HL-60/S4 treated with retinoic acid at 250 ng/mL for 4 days and 3 days (cell line): ENCODE data around the gene C10orf105.

Experiments
- in situ Hi-C: fragments of 300-500 bp; cut with MboI; formaldehyde crosslinking; loops from 2 replicates; pipeline ENCODE4 v1.7.0; 2022; ENCODE audit warnings: low sequenced_read_pairs

Gene C10orf105

GRCh38 chr10:71739358-71739900 is 19.9 kb upstream of the C10orf105 start:
- in situ Hi-C loops: no loop called here

DNA sequence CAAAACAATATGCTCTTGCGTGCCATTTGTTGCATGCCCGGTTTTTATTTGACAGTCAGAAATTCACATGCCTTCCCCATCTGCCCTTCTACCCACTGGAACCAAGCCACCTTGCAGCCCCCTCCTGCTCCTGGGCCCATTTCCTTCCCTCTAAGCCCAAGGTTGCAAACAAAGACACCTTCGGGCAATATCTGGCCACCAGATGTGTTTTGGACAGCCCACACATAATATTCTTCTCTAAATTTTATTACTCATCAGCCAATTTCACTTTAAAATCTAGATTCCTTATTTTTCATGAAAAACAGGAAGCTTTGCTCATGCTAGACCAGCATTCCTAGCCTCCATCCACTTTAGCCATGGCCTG is 18.2 kb upstream of the C10orf105 start:
- in situ Hi-C loops: no loop called here

DNA sequence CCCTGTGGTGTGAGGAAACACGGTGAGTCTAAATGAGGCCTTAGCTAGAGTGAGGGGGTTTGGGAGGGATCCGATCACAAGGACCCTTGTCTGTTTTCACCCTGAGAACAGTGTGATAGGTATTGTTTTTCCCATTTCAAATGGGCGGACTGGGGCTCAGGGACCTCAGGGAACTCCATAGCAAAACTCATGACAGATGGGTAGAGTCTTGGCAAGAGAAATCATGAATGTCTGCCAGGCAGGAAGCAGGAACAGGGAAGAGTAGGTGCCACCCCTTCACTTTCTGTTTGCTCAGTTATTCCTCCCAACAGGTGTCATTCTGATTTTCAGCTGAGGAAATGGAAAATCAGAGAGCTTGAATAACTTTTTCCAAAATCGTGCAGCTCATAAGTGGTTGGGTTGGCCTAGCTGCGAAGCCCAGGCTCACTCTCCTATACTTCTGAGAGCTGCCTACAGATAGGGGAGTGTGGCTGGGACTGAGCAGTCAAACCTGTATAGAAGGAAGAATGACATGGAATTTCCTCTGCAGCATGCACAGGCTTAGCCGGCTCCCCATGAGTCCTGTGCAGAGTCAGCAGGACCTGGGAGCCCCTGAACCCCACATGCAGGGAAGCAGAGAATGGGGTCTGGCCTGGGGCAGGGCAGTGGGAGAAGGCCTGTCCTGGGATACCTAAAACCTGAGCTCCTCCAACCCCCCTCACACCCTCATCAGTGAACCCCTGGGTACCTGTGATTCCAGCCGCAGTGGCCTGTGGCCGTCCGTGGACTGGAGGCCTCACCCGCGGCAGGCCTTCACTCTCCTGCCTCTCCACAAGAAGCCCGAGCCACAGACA is 17.6 kb upstream of the C10orf105 start:
- in situ Hi-C loops: no loop called here

DNA sequence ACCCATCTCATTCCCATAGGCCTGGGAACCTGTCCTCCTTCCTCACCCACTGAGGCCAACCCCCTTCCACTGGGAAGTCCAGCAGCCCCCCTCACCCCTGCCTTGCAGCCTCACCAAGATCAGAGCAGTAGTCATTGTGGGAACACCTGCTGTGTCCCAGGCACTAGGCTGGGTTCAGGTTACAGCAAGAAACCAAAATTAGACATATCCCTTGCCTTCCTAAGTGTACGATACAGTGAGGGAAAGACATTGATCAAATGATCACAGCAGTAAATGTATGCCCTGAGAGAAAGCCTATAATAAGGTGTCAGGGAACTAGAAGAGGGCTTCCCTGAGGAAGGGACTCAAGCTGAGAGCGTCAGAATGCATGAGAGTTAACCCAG is 17.0 kb upstream of the C10orf105 start:
- in situ Hi-C loops: no loop called here

GRCh38 chr10:71735709-71736569 is 16.4 kb upstream of the C10orf105 start:
- in situ Hi-C loops: no loop called here

DNA sequence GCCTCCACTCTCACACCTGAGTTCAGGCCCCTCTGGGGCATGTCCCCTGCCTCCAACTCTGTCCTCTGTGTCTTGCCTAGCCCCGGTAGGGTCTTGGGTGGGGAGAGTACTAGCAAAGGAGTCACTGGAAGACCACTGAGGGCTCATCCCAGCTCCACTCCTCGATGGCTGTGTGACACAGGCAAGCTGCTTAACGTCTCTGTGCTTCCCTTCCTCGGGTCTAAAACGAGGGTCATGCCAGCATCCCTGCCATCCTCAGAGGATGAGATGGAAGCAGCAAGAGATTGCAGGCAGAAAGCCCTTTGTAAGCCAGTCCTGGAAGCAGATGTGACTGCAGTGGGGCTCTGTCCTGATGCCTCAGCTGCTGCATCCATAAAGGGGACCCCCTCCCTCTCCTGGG is 15.2 kb upstream of the C10orf105 start:
- in situ Hi-C loops: no loop called here

DNA sequence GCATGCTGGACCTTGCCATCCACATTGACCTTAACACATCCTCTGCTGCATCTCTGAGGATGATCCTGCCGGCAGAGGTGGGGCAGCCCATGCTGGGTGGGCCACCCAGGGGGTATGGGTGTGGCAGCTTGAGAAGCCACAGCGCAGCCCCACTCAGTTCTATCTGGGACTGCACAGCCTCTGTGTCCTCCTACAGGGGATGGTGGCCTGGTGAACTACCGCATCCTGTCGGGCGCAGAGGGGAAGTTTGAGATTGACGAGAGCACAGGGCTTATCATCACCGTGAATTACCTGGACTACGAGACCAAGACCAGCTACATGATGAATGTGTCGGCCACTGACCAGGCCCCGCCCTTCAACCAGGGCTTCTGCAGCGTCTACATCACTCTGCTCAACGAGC is 12.2 kb upstream of the C10orf105 start:
- in situ Hi-C loops: no loop called here

DNA sequence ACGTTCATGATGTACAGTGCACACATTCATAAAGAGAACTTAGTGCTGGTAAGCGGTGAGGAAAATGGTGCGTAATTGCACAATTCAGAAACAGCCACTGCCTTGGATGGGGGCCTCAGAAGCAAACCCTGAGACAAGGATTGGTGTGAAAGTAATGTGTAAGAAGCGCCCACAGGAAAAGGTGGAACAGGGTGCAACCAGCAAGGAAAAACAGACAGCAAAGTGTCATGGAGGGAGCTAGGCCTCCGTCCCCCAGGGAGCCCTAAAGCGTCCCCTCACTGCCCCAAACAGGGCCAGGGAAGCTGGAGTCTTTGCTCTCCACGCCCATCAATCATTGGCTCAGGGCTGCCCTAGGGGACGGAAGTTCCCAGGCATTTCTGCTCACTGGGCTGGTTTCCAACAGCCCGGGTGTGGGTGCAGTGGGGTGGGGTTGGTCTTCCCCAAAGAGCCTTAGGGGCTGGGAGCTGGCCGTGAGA is 9.6 kb upstream of the C10orf105 start:
- in situ Hi-C loops: no loop called here

DNA sequence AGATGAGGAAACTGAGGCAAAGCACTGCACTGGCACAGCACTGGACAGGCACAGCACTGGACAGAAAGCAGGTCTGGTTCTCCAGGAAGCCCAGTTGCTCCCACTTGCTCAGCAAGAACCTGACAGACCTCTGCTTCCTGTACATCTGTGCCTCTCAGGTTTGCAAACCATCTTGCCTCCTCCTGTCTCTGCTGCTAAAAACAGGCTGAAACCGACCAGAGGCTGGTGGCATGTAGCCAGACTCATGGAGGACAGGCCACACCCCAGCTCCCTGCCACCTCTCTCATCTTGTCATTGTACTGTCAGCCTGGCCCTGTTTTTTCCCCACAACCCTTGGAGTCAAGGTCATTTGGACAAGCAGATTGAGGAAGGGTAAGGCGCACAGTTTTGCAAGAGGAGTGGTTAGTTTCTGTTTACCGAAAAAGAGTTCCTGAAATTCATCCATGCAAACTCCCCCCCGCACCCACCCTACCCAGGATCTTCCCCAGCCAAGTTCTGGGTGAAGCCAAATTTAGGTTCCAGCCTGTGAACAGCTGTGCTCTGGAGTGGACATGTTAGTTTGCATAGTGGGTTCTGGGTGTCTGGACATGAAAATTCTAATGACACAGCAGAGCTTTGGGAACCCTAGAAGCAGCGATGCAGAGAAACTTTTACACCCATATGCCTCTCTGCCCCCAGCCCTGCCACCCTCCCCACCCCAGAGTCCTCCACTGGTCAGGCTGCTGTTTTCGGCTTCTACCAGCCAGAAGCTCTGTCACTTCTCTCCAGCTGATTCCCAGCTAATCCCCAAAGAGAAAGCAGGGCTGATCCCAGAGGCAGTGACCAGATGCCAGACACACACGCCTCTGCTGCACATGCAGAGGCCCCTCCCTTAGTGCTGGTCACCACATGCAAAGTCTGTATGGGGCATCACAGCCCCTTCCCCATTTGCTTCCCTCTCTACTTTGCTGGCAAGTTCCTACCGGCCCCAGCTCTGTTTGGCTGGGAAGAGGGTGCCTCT is 8.5 kb upstream of the C10orf105 start:
- in situ Hi-C loops: no loop called here

GRCh38 chr10:71727105-71727737 is 7.6 kb upstream of the C10orf105 start:
- in situ Hi-C loops: no loop called here

GRCh38 chr10:71726580-71727104 is 7.1 kb upstream of the C10orf105 start:
- in situ Hi-C loops: no loop called here

- in situ Hi-C loops: no loop called here
Observed at GRCh38 chr10:71725998-71726579, 6.5 kb upstream of the C10orf105 start.

DNA sequence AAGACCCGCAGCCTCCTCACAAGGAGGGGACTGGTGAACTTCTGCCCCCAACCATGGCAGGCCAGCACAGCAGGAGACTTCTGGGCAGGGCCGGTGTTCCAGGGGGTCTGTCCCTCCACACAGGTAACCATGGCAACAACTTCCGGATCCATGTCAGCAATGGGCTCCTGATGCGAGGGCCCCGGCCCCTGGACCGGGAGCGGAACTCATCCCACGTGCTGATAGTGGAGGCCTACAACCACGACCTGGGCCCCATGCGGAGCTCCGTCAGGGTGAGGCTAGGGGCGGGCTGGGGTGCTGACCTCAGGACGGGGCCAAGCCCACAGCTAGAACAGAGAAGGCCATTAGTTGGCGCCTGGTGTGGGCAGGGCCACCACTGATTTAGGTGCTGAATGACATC is 5.7 kb upstream of the C10orf105 start:
- in situ Hi-C loops: no loop called here

- in situ Hi-C loops: loop anchor here (25.0 kb wide), 1 partner anchor 412 kb away; the partner anchor contains the start of gene SLC29A3
Observed at GRCh38 chr10:71724539-71724938, 5.0 kb upstream of the C10orf105 start.

DNA sequence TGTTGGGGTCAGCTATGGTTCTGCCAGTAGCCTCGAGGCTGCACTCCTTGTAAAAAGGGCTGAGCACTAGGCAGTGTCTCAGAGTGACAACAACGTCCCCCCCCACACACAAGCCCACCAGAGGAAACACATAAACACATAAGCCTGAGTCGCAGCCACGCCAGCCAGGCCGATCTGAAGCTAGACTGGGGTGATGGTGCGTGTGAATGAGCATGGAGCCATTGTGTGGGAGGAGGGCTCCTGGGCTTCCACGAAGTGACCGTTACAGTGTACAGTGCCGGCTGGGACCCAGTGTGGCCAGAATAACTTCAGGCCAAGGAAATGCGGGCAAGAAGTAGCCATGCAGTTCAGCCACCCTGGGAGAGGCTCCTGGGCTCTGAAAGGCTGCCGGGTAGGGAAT is 3.7 kb upstream of the C10orf105 start:
- in situ Hi-C loops: loop anchor here (25.0 kb wide), 1 partner anchor 411 kb away; the partner anchor contains the start of gene SLC29A3

DNA sequence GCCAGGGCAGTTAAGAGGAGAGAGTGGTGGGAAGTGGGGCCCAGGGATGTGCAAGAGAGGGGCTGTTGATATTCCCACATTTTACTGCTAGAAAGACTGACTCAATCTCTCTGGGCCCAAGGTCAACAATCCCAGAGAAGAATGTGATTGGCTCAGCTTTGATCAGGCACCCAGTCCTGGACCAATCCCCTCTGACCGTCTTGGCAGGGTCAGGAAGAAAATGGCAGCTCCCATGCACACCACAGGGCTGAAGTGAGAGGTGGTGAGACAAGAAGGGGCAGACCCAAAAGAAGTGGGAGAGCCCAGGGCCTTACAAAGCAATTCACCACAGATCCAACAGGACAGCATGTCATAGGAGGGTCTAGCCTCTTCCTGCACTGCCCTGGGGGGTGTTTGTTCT is 3.3 kb upstream of the C10orf105 start:
- in situ Hi-C loops: loop anchor here (25.0 kb wide), 1 partner anchor 411 kb away; the partner anchor contains the start of gene SLC29A3

- in situ Hi-C loops: loop anchor here (25.0 kb wide), 1 partner anchor 409 kb away; the partner anchor contains the start of gene SLC29A3
Observed at GRCh38 chr10:71721313-71721712, 1.7 kb upstream of the C10orf105 start.

GRCh38 chr10:71720288-71720687 is 710 bp upstream of the C10orf105 start:
- in situ Hi-C loops: loop anchor here (25.0 kb wide), 1 partner anchor 408 kb away; the partner anchor contains the start of gene SLC29A3

DNA sequence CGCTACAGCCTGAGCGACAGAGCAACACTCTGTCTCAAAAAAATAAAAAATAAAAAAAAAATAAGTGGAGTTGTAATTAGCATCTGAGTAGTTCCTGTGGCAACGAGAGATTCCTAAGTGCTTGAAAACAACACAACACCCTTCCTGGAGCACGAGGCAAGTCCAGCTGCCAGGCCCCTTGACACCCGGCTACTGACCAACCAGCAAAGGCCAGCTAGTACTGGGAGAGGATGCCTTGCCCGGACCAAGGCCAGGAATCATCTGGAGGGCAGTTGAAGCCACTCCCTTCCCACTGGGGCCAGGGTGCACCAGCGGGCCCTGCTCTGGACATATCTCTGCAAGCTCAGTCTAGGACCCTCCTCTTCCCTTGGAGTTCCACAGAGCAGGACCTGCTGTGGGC is 536 bp downstream of the C10orf105 start:
- in situ Hi-C loops: loop anchor here (25.0 kb wide), 1 partner anchor 407 kb away; the partner anchor contains the start of gene SLC29A3
